Measurements from ENCODE around the gene PBX1.

PBX1 gene

GRCh38 chr1:164843743-164844500, 284.9 kb downstream of the PBX1 start:
- DNase-seq = no peak

GRCh38 chr1:164846731-164847691, 288.0 kb downstream of the PBX1 start:
- no peak for DNase-seq

GRCh38 chr1:164853146-164853545, 294.2 kb downstream of the PBX1 start:
- DNase-seq = no peak

GRCh38 chr1:164855716-164856329, 296.8 kb downstream of the PBX1 start:
- DNase-seq = no peak

GRCh38 chr1:164856381-164856780, 297.4 kb downstream of the PBX1 start:
- no peak for DNase-seq

- no peak for DNase-seq
These were observed 298.5 kb downstream of the PBX1 start for GRCh38 chr1:164857439-164857838.

GRCh38 chr1:164858096-164858632, 299.2 kb downstream of the PBX1 start:
- DNase-seq = no peak

GRCh38 chr1:164861632-164862031, 302.6 kb downstream of the PBX1 start:
- DNase-seq = no peak

- no peak for DNase-seq
These were observed 304.1 kb downstream of the PBX1 start for GRCh38 chr1:164863056-164863455.

- no peak for DNase-seq
These were observed 305.2 kb downstream of the PBX1 start for GRCh38 chr1:164864161-164864560.

GRCh38 chr1:164865385-164865784, 306.4 kb downstream of the PBX1 start:
- no peak for DNase-seq

GRCh38 chr1:164867590-164867989, 308.6 kb downstream of the PBX1 start:
- DNase-seq = no peak

GRCh38 chr1:164868990-164869389, 310.0 kb downstream of the PBX1 start:
- no peak for DNase-seq

- no peak for DNase-seq
These were observed 316.5 kb downstream of the PBX1 start for GRCh38 chr1:164875518-164875917.

- DNase-seq = no peak
These were observed 317.6 kb downstream of the PBX1 start for GRCh38 chr1:164876398-164877116.

GRCh38 chr1:164880199-164880598, 321.2 kb downstream of the PBX1 start:
- no peak for DNase-seq

GRCh38 chr1:164880644-164881043, 321.7 kb downstream of the PBX1 start:
- DNase-seq = no peak

- DNase-seq = no peak
These were observed 326.3 kb downstream of the PBX1 start for GRCh38 chr1:164885311-164885710.

- DNase-seq = no peak
These were observed 327.1 kb downstream of the PBX1 start for GRCh38 chr1:164886101-164886500.

- DNase-seq = no peak
These were observed 332.6 kb downstream of the PBX1 start for GRCh38 chr1:164891615-164892014.

- no peak for DNase-seq
These were observed 336.3 kb downstream of the PBX1 start for GRCh38 chr1:164895026-164895912.

Measured in stimulated activated CD4-positive, alpha-beta T cell treated with anti-CD3 and anti-CD28 coated beads, Interleukin-4, amount 100 ng/mL, for 1 hour (primary cell).